ENCODE data around the gene SDC3. TPM values are rescaled to one million over a fixed set of nuclear protein-coding genes. Genes with fewer than 3 reads are reported as not detected.

SDC3 gene
- total RNA-seq (2022; extraction: Qiagen RNA extraction), result 8.3 to 12.4 TPM (median 12.0 TPM) in 5 replicates

GRCh38 chr1:30908696-30909364 lies at the start of gene SDC3:
TSS of gene SDC3 (minus strand) at chr1:30908758. CDS start at chr1:30908586, 172 bp downstream.

Other genes with a start within 250 kb of the SDC3 start
- 0.02 to 0.14 TPM (median 0.10 TPM) in 4 of 5 replicates, not detected in the other for gene MATN1, start 185.2 kb downstream of the SDC3 start, total RNA-seq (2022; extraction: Qiagen RNA extraction)
- gene LAPTM5, start 151.0 kb downstream of the SDC3 start, total RNA-seq (2022; extraction: Qiagen RNA extraction), result 0.25 to 0.38 TPM (median 0.35 TPM) in 5 replicates
- 23.9 to 32.0 TPM (median 30.4 TPM) in 5 replicates for gene PUM1, start 157.0 kb upstream of the SDC3 start, total RNA-seq (2022; extraction: Qiagen RNA extraction)

Measured in A549 treated with AZD2906 at 1 μM for 4 hours (cell line).